HG02571 (cell line): ENCODE measurements around the gene CCHCR1.
"Not testable (repeated sequence)": the region's sequence is repeated elsewhere in the genome, so short reads cannot be mapped to it uniquely, and the experiment has no call there.

ENCODE experiments used
- ATAC-seq: cut with Tn5 transposase; IDR thresholded peaks from one replicate; pipeline ENCODE4 v1.9.1; 2021; ENCODE audit warnings: mild to moderate bottlenecking, moderate library complexity; ENCODE audit not compliant: unreplicated experiment

The CCHCR1 gene

DNA sequence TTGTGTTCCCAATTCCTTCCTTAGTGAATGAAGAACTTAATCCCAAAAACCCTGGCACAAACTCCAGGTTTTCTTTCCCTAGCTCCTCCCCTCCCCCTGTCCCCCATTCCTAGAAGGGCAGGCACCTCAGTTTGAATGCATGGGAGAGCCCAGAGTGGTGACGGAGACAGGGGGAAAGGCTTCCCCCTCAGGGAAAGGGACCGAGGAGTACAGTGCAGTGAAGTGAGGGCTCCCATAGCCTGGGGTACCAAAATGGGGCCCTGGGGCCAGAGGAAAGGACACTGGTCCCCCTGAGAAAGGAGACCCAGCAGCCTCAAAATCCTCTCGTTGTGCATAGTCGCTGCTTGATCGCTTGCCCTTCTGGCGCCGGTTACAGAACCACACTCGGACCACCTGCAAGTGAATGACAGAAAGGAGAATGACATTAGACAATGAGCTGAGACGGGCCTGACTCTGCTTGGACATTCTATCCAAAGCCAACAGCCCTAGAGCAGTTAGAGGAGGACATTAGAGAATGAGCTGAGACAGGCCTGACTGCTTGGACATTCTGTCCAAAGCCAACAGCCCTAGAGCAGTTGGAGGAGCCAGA is 7.0 kb upstream of the CCHCR1 start:
- ATAC-seq = not testable (repeated sequence)

GRCh38 chr6:31163922-31164321 is 6.3 kb upstream of the CCHCR1 start:
- no peak for ATAC-seq

- ATAC-seq = no peak
Observed at GRCh38 chr6:31162463-31163165, 5.0 kb upstream of the CCHCR1 start.

DNA sequence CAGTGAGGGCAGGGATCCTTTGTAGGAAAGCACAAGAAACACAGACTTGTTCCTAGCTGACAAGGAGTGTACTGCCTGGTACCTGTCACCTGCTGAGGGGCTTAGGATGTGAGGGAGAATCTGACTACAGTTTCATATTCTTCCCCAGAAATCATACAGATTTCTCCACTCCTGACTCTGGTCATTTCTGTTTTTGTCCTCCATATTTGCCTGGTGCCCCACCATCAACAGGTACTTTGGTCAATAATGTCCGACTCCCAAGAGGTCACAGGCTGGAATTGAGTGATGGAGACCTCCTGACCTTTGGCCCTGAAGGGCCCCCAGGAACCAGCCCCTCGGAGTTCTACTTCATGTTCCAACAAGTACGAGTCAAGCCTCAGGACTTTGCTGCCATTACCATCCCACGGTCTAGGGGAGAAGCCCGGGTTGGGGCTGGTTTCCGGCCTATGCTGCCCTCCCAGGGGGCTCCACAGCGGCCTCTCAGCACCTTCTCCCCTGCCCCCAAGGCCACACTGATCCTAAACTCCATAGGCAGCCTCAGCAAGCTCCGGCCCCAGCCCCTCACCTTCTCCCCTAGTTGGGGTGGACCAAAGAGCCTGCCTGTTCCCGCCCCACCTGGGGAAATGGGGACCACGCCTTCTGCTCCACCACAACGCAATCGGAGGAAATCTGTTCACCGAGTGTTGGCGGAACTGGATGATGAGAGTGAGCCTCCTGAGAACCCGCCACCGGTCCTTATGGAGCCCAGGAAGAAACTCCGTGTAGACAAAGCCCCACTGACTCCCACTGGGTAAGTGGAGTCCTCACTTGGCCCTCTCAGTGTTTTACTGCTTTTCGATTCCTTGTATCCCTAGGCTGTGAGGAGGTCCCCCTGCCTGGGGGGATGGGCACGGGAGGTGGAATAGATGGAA is 3.9 kb upstream of the CCHCR1 start:
- ATAC-seq = no peak

DNA sequence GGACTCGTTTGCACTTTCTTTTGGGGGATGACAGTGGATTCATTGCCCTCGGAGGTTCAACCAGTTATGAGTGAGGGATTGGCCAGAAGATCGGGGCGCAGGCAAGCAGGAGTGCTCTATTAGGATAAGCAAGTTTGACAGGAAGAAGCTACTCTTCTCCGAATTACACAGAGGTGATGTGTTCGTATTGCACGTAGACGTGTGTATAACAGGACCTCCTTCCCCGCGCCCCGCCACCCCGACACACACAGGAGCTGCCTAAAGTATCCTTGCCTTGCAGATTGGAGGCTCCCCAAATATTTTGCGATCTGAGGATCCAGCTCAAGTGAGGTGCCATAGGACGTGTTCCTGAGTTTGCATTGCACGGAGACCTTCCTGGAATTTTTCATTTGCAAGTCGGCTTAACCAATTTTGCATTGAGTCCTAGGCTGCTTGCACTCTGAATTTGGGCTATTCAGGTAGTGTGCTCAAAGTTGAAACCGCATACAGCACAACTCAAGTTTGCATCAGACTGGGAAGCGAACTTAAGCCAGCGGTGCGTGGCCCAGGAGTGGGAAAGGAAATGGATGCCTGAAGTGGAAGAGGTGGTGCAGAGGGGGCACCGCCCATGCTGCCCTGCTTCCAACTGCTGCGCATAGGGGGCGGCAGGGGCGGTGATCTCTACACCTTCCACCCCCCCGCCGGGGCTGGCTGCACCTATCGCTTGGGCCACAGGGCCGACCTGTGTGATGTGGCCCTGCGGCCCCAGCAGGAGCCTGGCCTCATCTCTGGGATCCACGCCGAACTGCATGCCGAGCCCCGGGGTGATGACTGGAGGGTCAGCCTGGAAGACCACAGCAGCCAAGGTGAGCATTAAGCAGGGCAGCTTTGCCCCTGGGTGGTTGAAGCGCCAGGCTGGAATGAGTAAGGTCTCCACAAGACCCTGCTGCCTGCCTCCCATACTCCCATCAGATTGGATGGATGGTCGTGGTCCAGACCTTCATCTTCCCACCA is 1.6 kb upstream of the CCHCR1 start:
- no peak for ATAC-seq

DNA sequence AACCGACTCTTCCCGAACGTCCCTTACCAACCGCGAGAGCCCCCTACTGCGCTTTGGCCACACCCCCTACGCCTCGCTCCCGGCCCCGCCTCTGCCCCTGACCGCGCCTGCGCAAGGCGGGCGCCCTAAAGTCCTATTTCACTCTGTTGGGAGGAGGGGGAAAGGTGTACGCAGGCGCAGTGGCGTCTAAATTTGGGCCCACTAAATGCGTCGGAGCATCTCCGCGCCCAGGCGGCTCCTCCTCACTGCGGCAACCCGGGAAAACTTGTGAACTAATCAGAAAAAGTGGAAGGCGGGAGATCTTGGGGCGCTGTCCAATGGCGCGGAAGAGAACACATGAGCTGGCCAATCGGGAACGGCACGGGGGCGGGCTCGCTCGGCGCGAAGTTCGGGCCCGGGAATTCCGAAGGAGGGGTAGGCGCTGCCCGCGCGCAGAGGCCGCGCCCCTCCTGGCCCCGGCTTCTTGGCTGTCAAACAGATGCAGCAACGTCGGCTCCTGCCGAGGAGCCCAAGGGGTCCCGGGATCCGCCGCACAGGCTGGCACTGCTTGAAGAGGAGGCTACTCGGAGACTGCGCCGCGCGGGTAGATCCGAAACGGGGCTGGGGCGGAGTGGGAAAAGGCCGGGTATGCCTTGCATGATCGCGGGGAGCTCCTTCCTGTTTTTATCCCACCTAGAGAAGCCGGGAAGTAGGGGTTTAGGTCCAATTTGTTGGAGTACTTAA is 699 bp upstream of the CCHCR1 start, which contains the start of gene TCF19:
TSS of gene TCF19 (plus strand) at position 450 of the 723 bp plus-strand sequence. CDS start 881 bp downstream, outside the sequence.
- ATAC-seq = peak; percentile 84

DNA sequence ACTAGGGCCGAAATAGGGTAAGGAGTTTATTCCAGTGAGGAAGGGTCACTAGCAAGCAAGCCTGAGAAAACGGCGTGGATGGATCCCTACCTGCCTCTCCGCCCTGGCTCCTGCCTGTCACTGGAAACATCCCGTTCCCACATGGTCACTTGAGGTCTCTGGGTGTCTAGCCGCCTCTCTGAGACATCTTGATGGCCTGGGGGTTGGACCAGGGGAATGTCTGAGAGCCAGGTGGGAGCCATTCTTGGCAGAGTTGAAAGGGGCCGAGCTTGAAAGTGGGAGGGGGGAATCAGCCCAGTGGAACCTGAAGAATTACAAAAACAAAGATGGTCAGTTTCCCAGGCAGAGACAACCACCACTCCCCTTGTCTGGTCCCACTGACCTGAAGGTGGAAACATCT is 961 bp downstream of the CCHCR1 start:
- ATAC-seq = no peak

GRCh38 chr6:31154436-31154835 is 3.2 kb downstream of the CCHCR1 start:
- ATAC-seq = no peak

GRCh38 chr6:31152781-31153180 is 4.8 kb downstream of the CCHCR1 start:
- no peak for ATAC-seq

- ATAC-seq = no peak
Observed at GRCh38 chr6:31149827-31150447, 7.7 kb downstream of the CCHCR1 start.

GRCh38 chr6:31145386-31145785 is 12.2 kb downstream of the CCHCR1 start:
- ATAC-seq = no peak

DNA sequence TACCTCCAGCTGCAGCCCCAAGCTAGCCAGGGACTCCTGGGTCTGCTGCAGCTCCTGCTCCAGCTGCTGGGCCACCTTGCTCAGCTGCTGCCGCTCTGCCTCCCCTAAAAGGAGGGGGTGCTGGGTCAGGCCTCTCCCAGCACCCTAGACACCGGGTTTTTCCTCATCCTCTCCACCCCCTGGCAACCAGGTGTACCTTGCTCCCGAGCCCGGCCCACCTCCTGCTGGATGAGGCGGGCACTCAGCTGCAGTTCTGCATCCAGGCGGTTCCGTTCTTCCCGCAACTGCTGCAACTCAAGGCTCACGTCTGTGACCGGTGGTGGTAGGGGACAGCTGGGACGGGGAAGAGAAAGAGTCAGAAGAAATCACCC is 12.6 kb downstream of the CCHCR1 start:
- ATAC-seq = no peak

- no peak for ATAC-seq
Observed at GRCh38 chr6:31144296-31144969, 13.2 kb downstream of the CCHCR1 start.

- ATAC-seq = no peak
Observed at GRCh38 chr6:31143148-31143547, 14.5 kb downstream of the CCHCR1 start.

DNA sequence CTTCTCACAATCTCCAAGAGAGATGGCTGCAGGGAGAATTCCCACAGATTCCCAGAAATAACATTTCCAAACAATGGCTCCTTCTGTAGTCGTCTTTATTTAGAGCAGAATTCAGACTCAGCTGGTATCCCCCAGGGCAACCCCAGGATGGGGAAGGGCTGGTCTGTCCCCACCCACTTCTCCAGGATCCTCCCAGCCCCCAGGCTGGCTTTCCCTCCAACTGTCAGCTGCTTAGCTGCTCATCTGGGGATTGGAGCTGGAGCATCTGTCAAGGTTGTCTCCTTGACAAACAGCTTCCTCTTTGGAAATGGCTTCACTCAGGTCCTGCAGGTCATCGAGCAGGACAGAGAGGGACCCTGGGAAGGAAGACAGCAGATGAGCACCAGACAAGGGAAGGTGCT is 15.2 kb downstream of the CCHCR1 start:
- ATAC-seq = no peak

- ATAC-seq = no peak
Observed at GRCh38 chr6:31140643-31141042, 17.0 kb downstream of the CCHCR1 start.

DNA sequence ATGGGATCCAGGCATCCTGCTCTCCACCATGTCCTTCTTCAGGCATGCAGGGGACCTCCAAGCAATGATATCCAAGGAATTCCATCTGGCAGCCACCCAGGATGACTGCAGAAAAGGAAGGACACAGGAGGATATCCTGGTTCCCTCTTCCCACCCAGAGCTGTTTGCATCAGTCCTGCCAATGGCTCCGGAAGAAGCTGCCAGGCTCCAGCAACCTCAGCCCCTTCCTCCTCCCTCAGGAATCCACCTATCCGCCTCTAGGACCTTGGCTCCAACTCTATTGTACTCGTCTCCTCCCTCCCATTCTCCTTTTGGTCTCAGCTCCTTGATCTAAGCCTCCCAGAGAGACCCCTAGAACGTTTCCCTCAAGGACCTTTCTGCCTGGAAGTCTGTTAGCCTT is 18.0 kb downstream of the CCHCR1 start:
- no peak for ATAC-seq

DNA sequence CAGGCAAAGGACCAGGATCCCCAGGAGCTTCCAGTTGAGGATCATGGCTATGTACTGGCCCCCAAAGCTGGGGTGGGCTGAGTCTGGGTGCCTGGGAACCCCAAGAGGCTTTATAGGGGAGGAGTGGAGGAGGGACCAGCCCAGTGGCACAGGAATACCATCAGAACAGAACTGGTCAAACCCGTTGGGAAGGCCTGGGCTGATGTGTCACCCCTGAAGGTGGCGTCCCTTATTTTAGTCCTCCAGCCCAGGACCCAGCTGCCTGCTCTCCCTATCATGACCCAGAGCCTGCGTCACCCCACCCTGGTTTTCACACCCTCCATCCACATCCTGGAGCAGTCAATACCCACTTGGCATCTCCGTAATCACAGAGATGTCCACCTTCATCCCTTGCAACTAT is 18.6 kb downstream of the CCHCR1 start, which contains the start of gene PSORS1C2:
TSS of gene PSORS1C2 (minus strand) at position 85 of the 400 bp plus-strand sequence. CDS start at position 45, 40 bp downstream.
- ATAC-seq = no peak

DNA sequence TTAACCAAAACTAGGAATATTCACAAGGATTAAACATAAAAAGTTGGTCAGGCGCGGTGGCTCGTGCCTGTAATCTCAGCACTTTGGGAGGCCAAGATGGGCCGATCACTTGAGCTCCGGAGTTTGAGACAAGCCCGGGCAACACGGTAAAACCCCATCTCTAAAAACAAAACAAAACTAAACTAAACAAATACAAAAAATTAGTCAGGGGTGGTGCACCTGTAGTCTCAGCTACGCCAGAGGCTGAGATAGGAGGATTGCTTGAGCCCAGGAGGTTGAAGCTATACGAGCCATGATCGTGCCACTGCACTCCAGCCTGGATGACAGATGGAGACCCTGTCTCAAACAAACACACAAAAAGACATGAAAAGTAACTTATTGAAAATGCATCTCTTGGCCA is 21.9 kb downstream of the CCHCR1 start:
- ATAC-seq = no peak
